HepG2 (cell line): ENCODE results near the gene UGT1A7. TPM values are rescaled to one million over a fixed set of nuclear protein-coding genes. Genes with fewer than 3 reads are reported as not detected.
A peak's percentile ranks its signal among the peaks of the same experiment; 100 is the strongest.

ENCODE experiments used
- BATF2 ChIP-seq: sonication (generic); formaldehyde crosslinking; IDR thresholded peaks from 2 replicates; pipeline ENCODE4 v1.8.0; 2022; ENCODE audit warnings: mild to moderate bottlenecking, missing genetic modification reagents, moderate library complexity
- CEBPZ ChIP-seq: IDR thresholded peaks from 2 replicates; pipeline ENCODE4 v1.6.1; 2012; ENCODE audit warnings: low read length, improper control_type of control experiment
- DZIP1 ChIP-seq: sonication (generic); formaldehyde crosslinking; IDR thresholded peaks from 2 replicates; pipeline ENCODE4 v1.5.0; 2020; ENCODE audit warnings: mild to moderate bottlenecking, missing genetic modification reagents
- GATAD1 ChIP-seq: IDR thresholded peaks from 2 replicates; pipeline ENCODE4 v1.6.1; 2016; ENCODE audit warnings: missing genetic modification reagents, missing compliant biosample characterization
- GATAD2A ChIP-seq: IDR thresholded peaks from 2 replicates; pipeline ENCODE4 v1.6.1; 2016
- GMEB1 ChIP-seq: sonication (generic); formaldehyde crosslinking; IDR thresholded peaks from 2 replicates; pipeline ENCODE4 v1.5.1; 2020; ENCODE audit warnings: missing genetic modification reagents, mild to moderate bottlenecking, borderline replicate concordance
- HOXA9 ChIP-seq: sonication (generic); formaldehyde crosslinking; IDR thresholded peaks from 2 replicates; pipeline ENCODE4 v1.8.1; 2022; ENCODE audit warnings: missing genetic modification reagents, mild to moderate bottlenecking, moderate library complexity, borderline replicate concordance
- KLF15 ChIP-seq: sonication (generic); formaldehyde crosslinking; IDR thresholded peaks from 2 replicates; pipeline ENCODE4 v1.8.1; 2023; ENCODE audit warnings: borderline replicate concordance, mild to moderate bottlenecking, inconsistent platforms, missing genetic modification reagents, mixed read lengths
- MBNL3 ChIP-seq: fragments of 250-450 bp; sonication (Bioruptor Pico); conservative IDR thresholded peaks from 2 replicates; pipeline ENCODE4 v1.8.0; 2022; ENCODE audit warnings: mild to moderate bottlenecking, inconsistent platforms
- NFE2 ChIP-seq: sonication (generic); formaldehyde crosslinking; IDR thresholded peaks from 2 replicates; pipeline ENCODE4 v1.4.0; 2020; ENCODE audit warnings: missing genetic modification reagents
- PRMT3 ChIP-seq: sonication (generic); formaldehyde crosslinking; IDR thresholded peaks from 2 replicates; pipeline ENCODE4 v1.8.1; 2022; ENCODE audit warnings: low read depth, mild to moderate bottlenecking, moderate library complexity, missing genetic modification reagents, borderline replicate concordance
- YEATS4 ChIP-seq: sonication (generic); formaldehyde crosslinking; IDR thresholded peaks from 2 replicates; pipeline ENCODE4 v1.4.0; 2020; ENCODE audit warnings: missing genetic modification reagents, borderline replicate concordance
- ZNF138 ChIP-seq: sonication (generic); formaldehyde crosslinking; IDR thresholded peaks from 2 replicates; pipeline ENCODE4 v1.5.0; 2020; ENCODE audit warnings: mild to moderate bottlenecking, low read depth, missing genetic modification reagents
- ZNF232 ChIP-seq: sonication (generic); formaldehyde crosslinking; IDR thresholded peaks from 2 replicates; pipeline ENCODE4 v1.4.0; 2020; ENCODE audit warnings: missing genetic modification reagents, borderline replicate concordance
- ZNF329 ChIP-seq: sonication (generic); formaldehyde crosslinking; IDR thresholded peaks from 2 replicates; pipeline ENCODE4 v1.9.0; 2021; ENCODE audit warnings: low read depth, mild to moderate bottlenecking, missing genetic modification reagents
- ZNF710 ChIP-seq: sonication (generic); formaldehyde crosslinking; IDR thresholded peaks from 2 replicates; pipeline ENCODE4 v1.5.0; 2020; ENCODE audit warnings: mild to moderate bottlenecking, missing genetic modification reagents, borderline replicate concordance
- ZSCAN12 ChIP-seq: sonication (generic); formaldehyde crosslinking; IDR thresholded peaks from 2 replicates; pipeline ENCODE4 v1.9.0; 2021; ENCODE audit warnings: mild to moderate bottlenecking, missing genetic modification reagents
- ZSCAN21 ChIP-seq: sonication (generic); formaldehyde crosslinking; IDR thresholded peaks from 2 replicates; pipeline ENCODE4 v1.8.0; 2022; ENCODE audit warnings: mild to moderate bottlenecking, missing genetic modification reagents, moderate library complexity, borderline replicate concordance
- polyA plus RNA-seq, 8 experiments: library from polyadenylated mRNA; depleted of rRNA in 3 of 8; stranded (reverse) in 7 of 8; unstranded in 1 of 8; fragments of >200 nt; fragmentation: Illumina TruSeq in 4 of 8; extraction: Trizol in 4 of 8; gene quantifications; 2 replicates each; pipeline versions ENCODE4 v1.2.1 to v1.2.3, GENCODE V29; 2011 to 2016; ENCODE audit warnings: low read depth in 4 of 8, missing spikeins in 1 of 8, mixed read lengths in 1 of 8; ENCODE audit not compliant: insufficient read depth in 1 of 8
- total RNA-seq, 5 experiments: library from RNA; depleted of rRNA; stranded (reverse); fragments of >200 nt; fragmentation: Illumina TruSeq; extraction: Trizol; gene quantifications; 2 replicates each; pipeline ENCODE4 v1.2.3, GENCODE V29; 2016; ENCODE audit warnings: low read depth in 1 of 5

UGT1A7 gene
- total and polyA plus RNA-seq, 2 of the 13 experiments (the other 11 are each of a cell fraction or from before 2014, with no cell fraction given): not detected

GRCh38 chr2:233756429-233757081 lies 74.9 kb downstream of the UGT1A7 start (continued):
- TF ChIP-seq DZIP1 (CRISPR knock-in tag) (no peak), PRMT3 (CRISPR knock-in tag) (no peak), NFE2 (CRISPR knock-in tag) (no peak), ZSCAN12 (CRISPR knock-in tag) (no peak), HOXA9 (CRISPR knock-in tag) (peak; percentile 84; the same call in 1 of the 2 replicates), ZNF329 (CRISPR knock-in tag) (no peak), GATAD1 (peak; percentile 55), KLF15 (CRISPR knock-in tag) (0 out of 2 replicates have a peak, but pooled peaks have one; percentile 27), YEATS4 (no peak; the same call in 1 of the 2 replicates), MBNL3 (CRISPR knock-in tag) (no peak), ZNF138 (CRISPR knock-in tag) (no peak), ZNF710 (CRISPR knock-in tag) (peak; percentile 52; the same call in 1 of the 2 replicates), BATF2 (CRISPR knock-in tag) (peak; percentile 89), GATAD2A (CRISPR knock-in tag) (peak; percentile 91), GMEB1 (CRISPR knock-in tag) (peak; percentile 27; the same call in 1 of the 2 replicates), ZNF232 (CRISPR knock-in tag) (peak; percentile 74; the same call in 1 of the 2 replicates), ZSCAN21 (0 out of 2 replicates have a peak, but pooled peaks have one; percentile 51), CEBPZ (no peak)
